HG03045 (cell line): Measurements from ENCODE around the gene SRSF4.
"Not testable (repeated sequence)": the region's sequence is repeated elsewhere in the genome, so short reads cannot be mapped to it uniquely, and the experiment has no call there.

ENCODE experiments used
- ATAC-seq: cut with Tn5 transposase; IDR thresholded peaks from one replicate; pipeline ENCODE4 v1.9.1; 2021; ENCODE audit warnings: mild to moderate bottlenecking, moderate library complexity; ENCODE audit not compliant: unreplicated experiment

SRSF4 gene

GRCh38 chr1:29166291-29166878, 15.3 kb downstream of the SRSF4 start:
- no peak for ATAC-seq

GRCh38 chr1:29164588-29164987, 17.1 kb downstream of the SRSF4 start:
- no peak for ATAC-seq

GRCh38 chr1:29162476-29163138, 19.1 kb downstream of the SRSF4 start:
- no peak for ATAC-seq

- ATAC-seq, result no peak
These were observed 19.7 kb downstream of the SRSF4 start for GRCh38 chr1:29162025-29162424.

GRCh38 chr1:29159773-29160172, 21.9 kb downstream of the SRSF4 start:
- ATAC-seq, result no peak

- no peak for ATAC-seq
These were observed 24.5 kb downstream of the SRSF4 start for GRCh38 chr1:29157269-29157601.

GRCh38 chr1:29156543-29157268, 25.0 kb downstream of the SRSF4 start:
- no peak for ATAC-seq

- no peak for ATAC-seq
These were observed 29.5 kb downstream of the SRSF4 start for GRCh38 chr1:29152046-29152805.

- not testable (repeated sequence) for ATAC-seq
These were observed 31.4 kb downstream of the SRSF4 start for GRCh38 chr1:29150346-29150745.

- no peak for ATAC-seq
These were observed 32.8 kb downstream of the SRSF4 start for GRCh38 chr1:29148656-29149491.

GRCh38 chr1:29145739-29146437, 35.8 kb downstream of the SRSF4 start:
- ATAC-seq, result no peak

- no peak for ATAC-seq
These were observed 37.5 kb downstream of the SRSF4 start for GRCh38 chr1:29144178-29144577.

- no peak for ATAC-seq
These were observed 39.0 kb downstream of the SRSF4 start for GRCh38 chr1:29142714-29143113.

- no peak for ATAC-seq
These were observed 45.2 kb downstream of the SRSF4 start for GRCh38 chr1:29136391-29136915.

- ATAC-seq, result no peak
These were observed 47.0 kb downstream of the SRSF4 start for GRCh38 chr1:29134695-29135028.

GRCh38 chr1:29133861-29134694, 47.6 kb downstream of the SRSF4 start:
- no peak for ATAC-seq

GRCh38 chr1:29131056-29131455, 50.6 kb downstream of the SRSF4 start:
- ATAC-seq, result not testable (repeated sequence)

- no peak for ATAC-seq
These were observed 51.8 kb downstream of the SRSF4 start for GRCh38 chr1:29129916-29130315.

GRCh38 chr1:29128739-29129138, 53.0 kb downstream of the SRSF4 start:
- no peak for ATAC-seq
